Adrenal gland (tissue), 5 donors: ENCODE results near the gene ACTN1.

ENCODE experiments used
- POLR2A ChIP-seq, 2 donors: fragments of 450-650 bp; IDR thresholded peaks; one replicate each; pipeline ENCODE4 v1.6.1; 2017; ENCODE audit warnings: antibody characterized with exemption in 2 of 2, mild to moderate bottlenecking in 2 of 2, moderate library complexity in 1 of 2
- TF ChIP-seq, protein P1 (sequence below), 6 experiments: fragments of 450-650 bp in 4 of 6; fragments of 200-600 bp in 2 of 6; sonication (generic) in 1 of 6; IDR thresholded peaks; 1 replicate in 5 of 6; 2 replicates in 1 of 6; pipeline versions ENCODE4 v1.5.1 to v1.8.0; 2016 to 2021; ENCODE audit warnings: antibody characterized with exemption in 6 of 6, mild to moderate bottlenecking in 2 of 6, moderate library complexity in 1 of 6
- donor health status: DM: no; HTN: no; CAD: no.

GRCh38 chr14:68824207-68824516 lies 154.9 kb downstream of the ACTN1 start:
- TF ChIP-seq POLR2A (IDR thresholded peaks at IDR 0.05): no peak
- TF ChIP-seq, protein P1, sequence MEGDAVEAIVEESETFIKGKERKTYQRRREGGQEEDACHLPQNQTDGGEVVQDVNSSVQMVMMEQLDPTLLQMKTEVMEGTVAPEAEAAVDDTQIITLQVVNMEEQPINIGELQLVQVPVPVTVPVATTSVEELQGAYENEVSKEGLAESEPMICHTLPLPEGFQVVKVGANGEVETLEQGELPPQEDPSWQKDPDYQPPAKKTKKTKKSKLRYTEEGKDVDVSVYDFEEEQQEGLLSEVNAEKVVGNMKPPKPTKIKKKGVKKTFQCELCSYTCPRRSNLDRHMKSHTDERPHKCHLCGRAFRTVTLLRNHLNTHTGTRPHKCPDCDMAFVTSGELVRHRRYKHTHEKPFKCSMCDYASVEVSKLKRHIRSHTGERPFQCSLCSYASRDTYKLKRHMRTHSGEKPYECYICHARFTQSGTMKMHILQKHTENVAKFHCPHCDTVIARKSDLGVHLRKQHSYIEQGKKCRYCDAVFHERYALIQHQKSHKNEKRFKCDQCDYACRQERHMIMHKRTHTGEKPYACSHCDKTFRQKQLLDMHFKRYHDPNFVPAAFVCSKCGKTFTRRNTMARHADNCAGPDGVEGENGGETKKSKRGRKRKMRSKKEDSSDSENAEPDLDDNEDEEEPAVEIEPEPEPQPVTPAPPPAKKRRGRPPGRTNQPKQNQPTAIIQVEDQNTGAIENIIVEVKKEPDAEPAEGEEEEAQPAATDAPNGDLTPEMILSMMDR (IDR thresholded peaks at IDR 0.05): no peak
